ENCODE measurements around the gene KIRREL3. TPM values are rescaled to one million over a fixed set of nuclear protein-coding genes. Genes with fewer than 3 reads are reported as not detected.

The KIRREL3 gene
- total and polyA plus RNA-seq, 3 donors from 2014 or later, result 1.0 to 1.1 (median 1.1) TPM

- Histone ChIP-seq H3K9me3 (no peaks in the 10 kb centered on the region), H3K27me3 (no peaks in the 10 kb centered on the region), H3K4me3 (no peak overlapping the region), H3K36me3 (ENCODE audit: low read depth, missing control alignments) (no peaks in the 10 kb centered on the region), H3K4me1 (peaks cover 10% of the 10 kb centered on the region), H3K27ac (no peak overlapping the region)
- TF ChIP-seq, protein P1, sequence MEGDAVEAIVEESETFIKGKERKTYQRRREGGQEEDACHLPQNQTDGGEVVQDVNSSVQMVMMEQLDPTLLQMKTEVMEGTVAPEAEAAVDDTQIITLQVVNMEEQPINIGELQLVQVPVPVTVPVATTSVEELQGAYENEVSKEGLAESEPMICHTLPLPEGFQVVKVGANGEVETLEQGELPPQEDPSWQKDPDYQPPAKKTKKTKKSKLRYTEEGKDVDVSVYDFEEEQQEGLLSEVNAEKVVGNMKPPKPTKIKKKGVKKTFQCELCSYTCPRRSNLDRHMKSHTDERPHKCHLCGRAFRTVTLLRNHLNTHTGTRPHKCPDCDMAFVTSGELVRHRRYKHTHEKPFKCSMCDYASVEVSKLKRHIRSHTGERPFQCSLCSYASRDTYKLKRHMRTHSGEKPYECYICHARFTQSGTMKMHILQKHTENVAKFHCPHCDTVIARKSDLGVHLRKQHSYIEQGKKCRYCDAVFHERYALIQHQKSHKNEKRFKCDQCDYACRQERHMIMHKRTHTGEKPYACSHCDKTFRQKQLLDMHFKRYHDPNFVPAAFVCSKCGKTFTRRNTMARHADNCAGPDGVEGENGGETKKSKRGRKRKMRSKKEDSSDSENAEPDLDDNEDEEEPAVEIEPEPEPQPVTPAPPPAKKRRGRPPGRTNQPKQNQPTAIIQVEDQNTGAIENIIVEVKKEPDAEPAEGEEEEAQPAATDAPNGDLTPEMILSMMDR (IDR thresholded peaks at IDR 0.05), result no peak
- no peak for TF ChIP-seq POLR2A (IDR thresholded peaks at IDR 0.05)
- intact Hi-C loops (cut with DNase I; ENCODE audit: low total_unique reads), result no loop called here
- DNase-seq, result no peak
- 94 to 96% methylated on average over 5 to 13 of the region's 13 CpGs for WGBS, 2 donors
Observed at GRCh38 chr11:126467046-126467370, 533.6 kb downstream of the KIRREL3 start.

GRCh38 chr11:126466236-126467045 is 534.1 kb downstream of the KIRREL3 start:
- TF ChIP-seq, protein P1 (IDR thresholded peaks at IDR 0.05), result no peak
- TF ChIP-seq POLR2A (IDR thresholded peaks at IDR 0.05), result no peak
- intact Hi-C loops (cut with DNase I; ENCODE audit: low total_unique reads), result no loop called here
- no peaks in the 10 kb centered on the region for H3K36me3 ChIP-seq (ENCODE audit: low read depth, missing control alignments)
- 70 to 80% methylated on average over 14 to 18 of the region's 18 CpGs for WGBS, 2 donors
- no peak overlapping the region for H3K4me3 ChIP-seq
- H3K27me3 ChIP-seq, result no peaks in the 10 kb centered on the region
- peaks cover 10% of the 10 kb centered on the region for H3K4me1 ChIP-seq
- no peaks in the 10 kb centered on the region for H3K9me3 ChIP-seq
- H3K27ac ChIP-seq, result no peak overlapping the region
- DNase-seq, result no peak

GRCh38 chr11:126465573-126466188 is 534.9 kb downstream of the KIRREL3 start:
- peak; percentile 28 for DNase-seq
- intact Hi-C loops (cut with DNase I; ENCODE audit: low total_unique reads), result no loop called here
- Histone ChIP-seq H3K36me3 (ENCODE audit: low read depth, missing control alignments) (no peaks in the 10 kb centered on the region), H3K27me3 (no peaks in the 10 kb centered on the region), H3K9me3 (no peaks in the 10 kb centered on the region), H3K4me1 (peaks cover 10% of the 10 kb centered on the region), H3K27ac (no peak overlapping the region), H3K4me3 (no peak overlapping the region)
- WGBS, 2 donors, result 53 to 58% methylated on average over 16 to 19 of the region's 19 CpGs
- TF ChIP-seq POLR2A (IDR thresholded peaks at IDR 0.05), result no peak
- TF ChIP-seq, protein P1 (IDR thresholded peaks at IDR 0.05), result no peak

DNA sequence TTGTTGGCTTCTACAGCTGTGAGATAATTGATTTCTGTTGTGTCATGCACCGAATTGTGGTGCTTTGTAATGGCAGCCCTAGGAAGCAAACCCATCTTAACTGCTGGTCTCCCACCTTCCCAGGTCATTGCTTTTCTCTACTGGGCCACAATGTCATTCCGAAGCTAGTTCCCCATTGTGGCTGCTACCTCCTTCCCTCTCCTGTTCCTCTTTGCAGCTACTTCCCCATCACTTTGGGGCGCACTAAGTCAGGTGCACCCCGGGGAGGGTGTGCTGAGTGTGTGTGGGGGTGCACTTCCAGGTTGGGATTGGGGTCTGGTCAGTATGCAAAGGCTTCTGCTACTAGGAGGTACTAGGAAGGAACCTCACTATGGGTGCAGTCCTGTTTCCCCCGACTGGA is 535.8 kb downstream of the KIRREL3 start:
- Histone ChIP-seq H3K27ac (no peak overlapping the region), H3K36me3 (ENCODE audit: low read depth, missing control alignments) (no peaks in the 10 kb centered on the region), H3K27me3 (no peaks in the 10 kb centered on the region), H3K4me3 (no peak overlapping the region), H3K9me3 (no peaks in the 10 kb centered on the region), H3K4me1 (peaks cover 10% of the 10 kb centered on the region)
- WGBS, 2 donors, result 87 to 94% methylated on average over 5 of the region's 5 CpGs
- intact Hi-C loops (cut with DNase I; ENCODE audit: low total_unique reads), result no loop called here
- no peak for DNase-seq
- TF ChIP-seq, protein P1 (IDR thresholded peaks at IDR 0.05), result no peak
- no peak for TF ChIP-seq POLR2A (IDR thresholded peaks at IDR 0.05)

All from testis (tissue), 3 donors.